HG02763 (cell line): ENCODE measurements around the gene HOXA5.

ENCODE experiments used
- ATAC-seq: cut with Tn5 transposase; IDR thresholded peaks from one replicate; pipeline ENCODE4 v1.9.1; 2021; ENCODE audit warnings: mild to moderate bottlenecking, moderate library complexity; ENCODE audit not compliant: unreplicated experiment

Gene HOXA5

DNA sequence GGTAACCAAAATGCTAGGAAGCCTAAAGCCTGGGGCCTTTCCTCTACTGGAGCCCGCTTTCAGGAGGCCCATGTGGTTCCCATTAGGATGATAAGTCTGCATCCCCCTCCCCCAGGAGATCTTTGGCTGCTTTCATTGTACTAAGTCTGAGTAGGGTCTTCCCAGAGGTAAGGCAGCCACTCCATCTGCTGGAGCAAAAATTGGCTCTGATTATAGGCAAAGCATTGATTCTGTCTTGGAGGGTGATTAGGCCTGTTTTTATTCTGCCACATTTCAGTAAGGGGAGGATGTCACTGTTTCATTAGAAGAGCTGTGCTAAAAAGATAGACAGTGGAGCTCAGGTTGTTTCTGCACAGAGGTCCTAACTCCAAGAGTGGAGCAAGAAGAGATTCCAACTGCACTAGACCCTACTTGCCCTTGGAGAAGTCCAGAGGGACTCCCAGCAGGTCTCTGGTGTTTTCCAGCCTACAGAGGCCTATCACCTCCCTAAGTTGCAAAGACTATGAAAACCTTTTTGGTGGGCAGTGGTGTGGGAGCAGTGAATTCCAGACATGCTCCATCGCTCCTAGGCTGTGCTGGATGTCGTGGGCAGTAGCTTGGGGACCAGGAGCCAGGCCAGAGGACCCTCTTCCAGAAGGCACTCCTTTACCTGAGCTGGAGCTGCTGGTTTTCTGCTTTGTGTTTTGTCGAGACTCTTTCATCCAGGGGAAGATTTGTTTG is 33.9 kb downstream of the HOXA5 start:
- no peak for ATAC-seq

DNA sequence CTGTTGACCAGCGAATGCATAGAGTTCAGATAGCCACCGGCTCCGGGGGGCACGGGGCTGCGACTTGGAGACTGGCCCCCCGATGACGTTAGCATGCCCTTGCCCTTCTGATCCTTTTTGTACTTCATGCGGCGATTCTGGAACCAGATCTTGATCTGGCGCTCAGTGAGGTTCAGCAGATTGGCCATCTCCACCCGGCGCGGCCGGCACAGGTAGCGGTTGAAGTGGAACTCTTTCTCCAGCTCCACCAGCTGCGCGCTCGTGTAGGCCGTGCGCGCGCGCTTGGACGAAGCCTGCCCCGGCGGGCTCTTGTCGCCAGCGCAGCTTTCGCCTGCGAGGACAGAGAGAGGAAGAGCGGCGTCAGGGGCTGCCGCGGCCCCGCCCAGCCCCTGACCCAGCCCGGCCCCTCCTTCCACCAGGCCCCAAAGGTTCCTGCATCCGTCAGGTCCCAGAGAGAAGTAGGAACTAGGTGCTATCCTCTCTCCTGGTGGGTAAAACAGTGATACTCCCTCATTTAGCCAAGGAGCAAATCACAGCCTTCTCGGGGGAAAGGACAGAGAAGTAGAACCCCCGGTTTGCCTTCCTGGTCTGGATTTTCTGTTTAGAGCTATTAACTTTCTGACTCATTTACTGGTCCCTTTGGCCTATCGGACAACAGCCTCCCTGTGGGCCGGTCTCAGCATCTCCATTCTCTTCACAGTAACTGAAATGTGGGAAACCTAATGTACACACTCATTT is 34.9 kb downstream of the HOXA5 start:
- ATAC-seq = no peak

DNA sequence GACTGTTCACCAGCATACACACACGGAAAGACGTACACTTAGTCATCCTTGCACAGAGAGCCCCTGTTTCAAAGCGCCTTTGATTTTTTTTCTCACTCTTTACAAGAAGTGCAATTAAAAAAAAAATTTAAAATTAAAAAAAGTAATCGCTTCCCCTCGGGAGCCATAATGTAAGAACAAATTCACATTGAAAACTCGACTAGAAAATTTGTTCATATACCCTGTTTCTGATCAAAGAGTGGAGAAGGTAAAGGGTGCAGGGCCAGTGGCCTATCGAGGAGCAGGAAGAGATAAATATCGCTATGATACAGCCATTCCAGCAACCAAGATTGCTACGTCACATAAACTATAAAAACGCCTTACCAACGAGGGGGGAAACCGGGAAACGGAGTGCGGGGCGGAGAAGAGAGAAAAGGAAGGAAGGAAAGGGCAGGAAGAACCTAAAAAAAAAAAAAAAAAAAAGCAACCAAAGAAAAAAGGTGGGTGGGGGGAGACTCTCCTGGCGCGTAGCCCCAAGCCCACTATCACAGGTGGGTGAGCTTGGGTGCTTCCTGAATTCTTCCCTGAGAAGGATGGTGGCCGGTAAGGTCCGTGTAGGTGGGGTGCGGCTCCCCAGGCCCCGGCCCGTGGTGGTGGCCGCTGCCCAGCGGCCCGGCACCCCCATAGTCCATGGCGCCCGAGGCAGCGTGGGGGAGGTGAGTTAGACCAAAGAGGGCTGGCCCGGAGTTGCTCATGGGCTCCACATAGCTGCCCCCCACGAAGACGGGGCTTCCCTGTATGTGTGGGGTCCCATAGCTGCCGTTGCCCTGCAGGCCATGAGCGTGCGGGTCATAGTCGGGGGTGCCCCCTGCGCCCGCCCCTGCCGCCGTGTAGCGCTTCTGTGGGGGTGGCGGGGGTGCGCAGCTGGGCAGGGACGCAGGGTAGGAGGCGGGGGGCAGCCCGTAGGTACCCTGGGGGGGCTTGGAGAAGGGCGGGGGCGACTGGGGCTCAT is 35.8 kb downstream of the HOXA5 start:
- no peak for ATAC-seq

DNA sequence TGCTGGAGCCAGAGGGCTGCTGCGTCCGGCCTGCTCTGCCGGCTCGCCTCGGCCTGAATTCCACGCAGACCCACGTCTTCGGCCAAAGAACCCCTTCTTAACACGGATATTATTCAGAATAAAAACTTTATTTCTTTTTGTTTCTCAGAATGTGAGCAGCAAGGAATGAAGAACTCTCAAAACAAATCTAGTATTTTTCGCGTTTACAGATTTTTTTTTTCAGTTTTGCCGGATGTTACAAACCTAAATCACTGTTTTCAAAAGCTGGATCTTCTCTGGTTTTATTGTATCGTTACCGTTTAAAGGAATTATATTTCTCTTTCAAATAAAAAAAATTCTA is 36.6 kb downstream of the HOXA5 start:
- no peak for ATAC-seq

DNA sequence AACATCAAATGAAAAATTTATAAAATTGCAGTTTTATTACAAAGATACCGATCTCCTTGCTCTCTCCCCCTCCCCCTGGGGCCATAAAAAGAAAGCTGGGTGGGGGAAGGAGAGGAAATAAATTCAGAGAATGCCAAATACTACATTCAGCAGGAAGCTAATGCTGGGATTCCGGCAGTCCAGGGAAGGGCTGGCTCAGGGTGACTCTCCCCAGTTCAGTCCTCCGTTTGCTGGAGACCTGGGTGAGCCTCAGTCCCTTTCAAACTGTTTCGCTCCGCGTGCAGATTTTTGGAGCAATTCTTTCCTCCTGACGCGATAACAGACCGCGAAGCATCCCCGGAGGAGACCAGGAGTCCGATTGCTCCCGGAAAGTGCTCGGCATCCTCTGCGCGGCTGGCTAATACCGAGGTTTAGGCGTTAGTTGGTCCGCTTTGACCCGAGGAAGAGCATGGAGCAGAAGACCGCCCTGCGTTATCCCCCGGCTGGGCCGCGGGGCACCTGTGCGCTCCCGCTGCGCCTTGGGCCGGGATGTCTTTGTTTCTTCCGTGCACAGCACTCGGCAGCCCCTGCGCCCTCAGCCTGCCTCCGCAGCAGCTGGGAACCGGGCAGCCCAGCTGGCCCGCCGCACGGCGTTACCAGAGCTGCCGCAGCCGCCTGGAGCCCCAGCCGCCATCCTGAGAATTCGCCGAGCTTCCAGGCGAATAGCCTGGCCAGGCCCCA is 37.1 kb downstream of the HOXA5 start:
- ATAC-seq = no peak

DNA sequence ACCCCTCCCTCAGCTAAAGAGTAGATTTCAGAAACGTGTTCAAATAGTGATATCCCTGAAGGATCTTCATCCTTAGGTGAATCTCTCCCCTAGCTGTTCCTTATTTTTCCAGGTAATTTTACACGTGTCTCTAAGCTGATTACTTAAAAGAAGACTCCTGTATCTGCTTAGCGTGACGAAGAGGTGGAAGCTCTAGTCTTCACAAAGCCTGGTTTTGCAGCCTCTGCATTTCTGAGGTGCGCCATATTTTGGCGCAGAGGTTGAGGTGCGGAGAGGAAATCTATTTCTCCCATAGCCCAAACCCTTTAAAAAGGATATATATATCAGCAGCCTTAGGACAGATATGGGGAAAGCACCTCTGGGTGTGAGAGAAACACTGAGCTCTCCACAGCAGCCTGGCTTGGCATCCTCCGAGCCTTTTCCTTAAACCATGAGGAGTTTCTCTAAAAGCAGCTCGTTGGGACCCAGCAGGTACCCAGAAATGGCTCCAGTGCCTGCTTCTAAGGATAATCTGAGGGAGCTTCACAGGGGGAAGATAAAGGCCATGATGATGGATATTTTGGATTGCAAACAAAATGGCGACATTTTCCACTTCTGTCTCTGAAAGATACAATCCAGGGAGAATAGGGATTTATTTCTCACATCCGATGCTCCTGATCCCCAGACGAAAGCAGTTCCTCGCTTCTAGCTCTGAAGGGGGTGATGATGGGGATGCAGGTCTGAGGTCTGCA is 38.0 kb downstream of the HOXA5 start:
- no peak for ATAC-seq

DNA sequence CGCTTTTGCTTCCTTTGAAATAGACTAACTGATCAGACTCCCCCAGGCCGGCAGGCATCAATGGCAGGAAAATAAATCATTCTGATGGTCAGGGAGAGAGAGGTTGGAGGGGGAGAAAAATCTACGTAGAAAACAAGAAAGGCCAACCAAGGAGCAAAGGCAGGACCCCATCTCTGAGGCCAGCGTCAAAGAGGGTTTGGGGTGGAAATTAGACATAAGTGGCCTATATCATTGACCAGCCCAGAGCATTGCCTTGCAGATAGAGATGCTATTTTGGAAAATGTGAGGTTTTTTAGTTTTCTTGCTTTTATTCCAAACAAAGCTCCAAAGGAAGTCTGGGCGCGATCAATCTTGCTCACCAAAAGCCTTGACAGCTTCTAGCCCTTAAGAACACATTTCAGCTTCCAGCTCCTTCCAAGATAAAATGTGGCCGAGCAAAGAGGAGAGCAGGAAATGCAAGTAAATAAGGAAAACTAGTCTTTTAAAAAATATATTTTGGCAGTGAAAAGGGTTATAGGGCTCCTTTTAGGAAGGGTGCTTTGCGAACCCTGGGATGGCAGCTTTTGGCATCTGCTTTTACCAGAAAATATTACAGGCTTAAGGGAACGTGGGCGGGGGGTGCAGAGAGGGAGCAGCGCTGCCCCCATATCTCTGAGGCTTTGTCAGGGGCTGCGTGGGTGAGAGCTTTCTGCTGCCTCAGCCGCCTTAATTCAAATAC is 39.0 kb downstream of the HOXA5 start:
- ATAC-seq = no peak

DNA sequence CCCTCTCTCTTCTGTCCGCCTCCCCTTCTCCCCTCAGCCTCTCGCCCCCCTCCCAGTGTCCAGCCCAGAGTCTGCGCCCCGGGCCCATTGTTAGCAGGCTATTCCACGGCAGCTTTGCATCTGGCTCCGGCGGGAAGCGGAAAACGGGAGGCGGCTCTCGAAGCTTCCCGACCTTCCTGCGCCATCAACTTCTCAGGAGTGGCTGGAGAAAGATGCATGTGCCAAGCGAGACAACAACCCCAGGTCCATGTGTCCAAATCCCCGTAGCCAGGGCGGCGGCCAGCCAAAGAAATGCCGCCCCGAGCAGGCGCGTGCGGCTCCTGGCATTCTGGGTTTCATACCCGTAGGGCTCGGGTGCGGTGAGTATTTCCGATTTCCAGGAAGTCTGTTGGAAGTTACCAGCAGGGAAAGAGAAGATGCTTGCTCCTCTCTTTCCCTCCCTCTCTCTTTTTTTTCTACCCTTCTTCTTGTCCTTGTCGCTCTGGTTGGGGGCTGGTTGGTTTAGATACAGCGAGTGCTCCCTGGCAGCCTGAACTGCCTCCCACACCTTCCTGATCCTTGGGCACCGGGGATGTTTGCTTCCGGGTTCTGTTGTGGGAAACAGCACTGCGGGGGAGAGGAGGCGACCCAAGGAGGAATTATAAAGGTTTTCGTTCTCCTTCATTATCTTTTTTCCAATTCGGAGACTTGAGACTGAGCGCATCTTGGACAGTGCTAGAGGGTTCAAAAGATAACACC is 39.8 kb downstream of the HOXA5 start:
- no peak for ATAC-seq

DNA sequence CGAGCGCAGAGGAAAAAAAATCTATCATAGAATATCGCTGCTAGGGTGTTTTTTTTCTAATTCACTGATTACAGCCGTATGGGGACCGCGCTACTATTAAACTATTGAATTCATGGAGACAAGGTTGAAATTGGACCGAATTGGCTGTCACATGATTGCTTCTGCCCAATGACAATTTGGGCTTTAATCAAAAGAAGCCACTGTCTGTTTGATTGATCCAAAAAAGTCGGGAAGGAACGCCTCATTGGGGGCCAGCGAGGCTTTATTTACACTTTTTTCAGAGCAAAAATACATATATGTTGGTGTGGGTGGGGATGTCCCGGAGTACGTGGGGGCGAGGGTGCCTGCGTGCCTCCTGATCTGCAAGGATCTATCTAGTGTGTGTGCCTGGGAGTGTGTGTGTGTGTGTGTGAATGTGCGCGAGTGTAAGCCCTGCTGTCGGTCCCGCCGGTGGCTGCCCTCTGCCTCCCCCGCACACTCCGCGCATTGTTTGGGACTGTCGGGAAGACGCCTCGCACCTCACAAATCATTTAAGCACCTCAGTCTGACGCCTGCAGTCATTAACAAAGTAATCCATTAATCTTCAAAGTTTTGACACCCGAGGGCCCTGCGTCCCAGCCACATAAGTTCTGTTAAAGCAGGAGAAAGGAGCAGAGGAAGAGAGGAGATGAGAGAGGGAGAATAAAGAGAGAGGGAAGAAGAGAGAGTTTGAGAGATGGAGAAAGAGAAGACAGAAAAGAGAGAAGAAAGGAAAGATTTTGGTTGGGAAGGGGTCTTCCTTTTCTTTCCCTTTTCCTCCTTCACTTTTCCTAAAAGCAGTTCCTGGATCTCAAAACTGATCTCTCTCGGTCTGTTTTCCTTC is 40.7 kb downstream of the HOXA5 start, which contains the start of gene HOXA2:
HOXA2 (minus strand) TSS at position 103 of the 862 bp plus-strand sequence. CDS start 183 bp downstream, outside the sequence.
- no peak for ATAC-seq

DNA sequence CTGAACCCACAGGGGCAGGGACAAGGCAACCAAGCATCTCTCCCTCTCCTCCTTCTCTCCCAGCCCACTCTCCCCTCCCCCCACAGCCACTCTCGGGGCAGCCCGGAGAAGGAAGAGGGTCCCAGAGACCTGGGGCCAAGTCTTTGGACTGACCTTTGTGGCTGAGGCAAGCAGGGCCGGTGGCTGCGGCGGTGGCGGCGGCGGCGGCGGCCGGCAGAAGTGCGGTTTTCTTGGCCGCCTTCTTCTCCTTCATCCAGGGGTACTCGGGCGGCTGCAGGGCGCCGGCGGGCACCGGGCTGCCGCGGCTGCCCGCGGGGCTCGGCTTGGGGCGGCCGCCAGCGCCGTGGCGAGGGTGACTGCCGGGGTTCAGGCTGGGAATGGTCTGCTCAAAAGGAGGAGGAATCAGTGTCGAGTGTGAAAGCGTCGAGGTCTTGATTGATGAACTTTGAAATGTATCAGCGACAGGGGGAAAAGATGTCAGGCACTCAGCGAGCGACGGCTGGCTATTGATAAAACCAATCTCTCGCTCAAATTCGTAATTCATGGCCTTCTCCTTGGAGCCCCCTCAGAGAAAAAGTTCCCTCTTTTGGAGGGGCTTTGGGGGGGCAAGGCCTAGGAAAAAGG is 41.4 kb downstream of the HOXA5 start:
- no peak for ATAC-seq

DNA sequence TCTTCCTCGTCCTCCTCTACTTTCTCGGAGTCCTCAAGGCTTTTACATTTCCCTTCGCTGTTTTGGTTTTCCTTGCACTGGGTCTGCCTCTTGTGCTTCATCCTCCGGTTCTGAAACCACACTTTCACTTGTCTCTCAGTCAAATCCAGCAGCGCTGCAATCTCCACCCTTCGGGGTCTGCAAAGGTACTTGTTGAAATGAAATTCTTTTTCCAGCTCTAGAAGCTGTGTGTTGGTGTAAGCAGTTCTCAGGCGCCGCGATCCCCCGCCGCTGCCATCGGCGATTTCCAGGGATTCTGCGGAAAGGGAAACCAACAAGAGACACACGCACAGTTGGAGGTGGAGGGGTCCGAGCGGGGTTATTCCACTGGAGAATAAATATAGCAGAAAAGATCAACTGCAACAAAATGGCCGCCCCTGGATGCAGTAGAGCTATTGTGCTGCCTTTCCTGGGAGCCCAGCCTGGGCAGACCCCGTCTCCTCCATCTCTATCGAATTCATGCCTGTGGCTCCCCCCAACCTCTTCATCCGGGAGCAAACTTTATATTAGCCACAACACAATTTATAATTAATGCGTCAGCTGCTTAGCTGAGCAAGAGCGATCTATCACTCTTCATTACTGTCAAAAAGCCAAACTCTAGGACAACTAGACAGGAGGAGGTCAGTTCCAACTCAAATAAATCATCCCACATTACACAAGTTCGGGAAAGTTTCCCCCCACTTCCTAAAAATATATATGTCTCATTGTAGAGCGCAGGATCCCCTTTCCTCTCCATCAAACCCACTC is 42.1 kb downstream of the HOXA5 start:
- no peak for ATAC-seq

DNA sequence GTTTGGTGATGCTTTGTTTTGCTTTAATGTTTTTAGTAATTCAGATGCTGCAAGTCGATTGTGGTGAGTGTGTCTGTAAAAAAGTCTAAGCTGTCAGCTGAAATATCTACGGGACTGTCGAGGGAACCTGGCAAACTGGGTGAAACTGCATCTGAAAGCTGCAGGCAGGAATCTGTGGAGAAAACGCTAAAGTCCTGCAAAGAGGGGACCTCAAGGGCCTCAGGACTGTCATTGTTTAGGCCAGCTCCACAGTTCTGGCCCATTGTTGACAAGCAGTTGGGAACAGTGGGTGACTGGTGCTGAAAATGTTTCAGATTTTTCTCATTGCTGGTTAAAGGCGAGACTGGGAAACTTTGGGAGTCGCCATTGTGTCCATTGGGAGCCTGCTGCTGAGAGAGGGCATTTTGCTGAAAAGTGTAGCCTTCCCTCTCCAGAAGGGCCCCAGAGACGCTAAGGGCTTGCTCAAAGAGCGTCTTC is 42.7 kb downstream of the HOXA5 start:
- ATAC-seq = no peak

DNA sequence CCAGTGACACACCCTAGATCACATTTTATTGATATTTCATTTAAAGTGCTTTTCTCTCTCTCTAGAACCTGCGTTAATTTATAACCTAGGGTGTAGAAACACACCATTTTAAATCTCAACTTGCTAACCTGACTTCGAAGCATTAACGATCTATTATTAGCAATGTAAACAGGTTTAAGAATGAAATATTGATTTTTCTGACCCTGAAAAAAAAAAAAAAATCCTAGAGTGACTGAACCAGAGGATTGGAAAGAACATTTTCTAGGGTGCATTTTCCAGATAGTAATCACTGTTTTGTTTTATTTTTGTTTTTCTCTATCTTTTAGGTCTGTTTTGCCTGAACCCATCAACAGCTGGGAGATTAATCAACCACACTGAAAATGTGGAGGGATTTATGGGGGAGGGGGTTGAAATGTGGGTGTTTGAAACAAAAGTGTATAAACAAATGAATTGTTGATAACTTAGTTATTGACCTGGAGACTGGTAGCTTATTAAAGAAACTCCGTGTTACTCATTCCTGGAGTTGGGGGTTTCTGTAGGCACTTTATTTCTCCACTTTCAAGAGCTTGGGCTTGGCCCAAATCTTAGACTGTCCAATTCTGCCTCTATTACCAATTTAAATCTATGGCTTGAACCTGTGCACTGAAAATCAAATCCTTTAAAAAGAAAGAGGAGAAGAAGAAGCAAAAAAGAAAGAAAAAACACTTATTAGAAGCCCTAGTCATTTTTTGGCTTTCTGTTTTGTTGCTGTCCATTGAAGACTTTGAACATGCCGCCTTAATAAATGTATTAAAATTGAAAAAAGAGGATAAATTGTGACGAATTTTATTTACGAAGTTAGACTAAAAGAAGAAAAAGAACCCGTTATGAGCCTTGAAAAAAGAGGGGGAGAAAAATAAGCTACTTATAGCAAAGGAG is 43.8 kb downstream of the HOXA5 start:
- ATAC-seq = no peak

DNA sequence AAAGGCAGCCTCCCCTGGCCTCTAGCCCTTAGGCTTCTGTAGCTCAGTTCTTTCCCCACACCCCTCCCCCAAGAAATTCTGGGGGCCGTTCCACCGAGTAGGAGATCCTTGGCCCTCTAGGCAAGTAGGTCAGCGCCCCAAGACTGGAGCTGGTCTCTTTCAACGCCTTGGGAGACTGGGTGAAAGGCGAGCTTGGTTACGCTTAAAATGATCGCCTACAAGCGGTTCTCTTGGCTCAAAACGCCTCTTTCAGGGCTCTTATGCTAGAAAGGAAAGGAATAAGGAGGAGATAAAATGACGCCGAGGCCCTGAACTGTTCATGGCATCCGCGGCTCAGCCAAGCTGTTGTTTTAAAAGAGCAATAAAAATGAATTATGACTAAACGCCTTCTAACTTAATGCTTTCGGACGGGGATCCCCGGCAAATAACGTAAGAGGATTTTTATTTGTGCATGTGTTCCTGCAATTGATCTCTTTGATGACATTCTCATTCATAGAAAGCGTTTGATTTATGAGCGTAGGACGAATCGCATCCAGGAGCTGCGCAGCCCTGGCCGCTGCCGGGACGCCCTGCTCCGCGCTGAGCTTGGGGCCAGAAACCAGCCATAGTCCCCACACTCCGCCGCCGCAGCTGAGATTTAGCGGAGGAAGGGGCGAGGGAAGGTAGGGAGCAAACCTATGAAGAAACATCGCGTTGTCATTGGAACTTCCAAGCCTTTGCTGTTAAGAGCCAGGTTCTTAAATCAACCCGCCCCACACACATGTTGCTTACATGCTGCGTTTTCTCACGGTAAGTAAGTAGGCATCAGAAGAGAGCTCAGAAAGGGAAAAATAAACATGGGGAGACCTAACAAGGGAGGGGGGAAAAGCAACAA is 44.7 kb downstream of the HOXA5 start:
- no peak for ATAC-seq
